Endothelial cell of hepatic sinusoid (primary cell): Measurements from ENCODE around the gene GUCD1.
"Not testable (repeated sequence)": the region's sequence is repeated elsewhere in the genome, so short reads cannot be mapped to it uniquely, and the experiment has no call there.

Experiments
- in situ Hi-C: cut with HindIII; loops from 2 replicates; pipeline ENCODE4 v1.10.0; 2017; ENCODE audit warnings: low sequenced_read_pairs

The GUCD1 gene

GRCh38 chr22:24565077-24565476, 10.1 kb upstream of the GUCD1 start:
- in situ Hi-C loops = no loop called here

GRCh38 chr22:24564376-24565058, 9.6 kb upstream of the GUCD1 start:
- in situ Hi-C loops = no loop called here

GRCh38 chr22:24563246-24563645, 8.3 kb upstream of the GUCD1 start:
- in situ Hi-C loops = no loop called here

GRCh38 chr22:24559471-24559870, 4.5 kb upstream of the GUCD1 start:
- in situ Hi-C loops = no loop called here

- in situ Hi-C loops = no loop called here
Measured at GRCh38 chr22:24555165-24556039, 464 bp upstream of the GUCD1 start, which contains the start of gene SNRPD3. TSS of gene SNRPD3 (plus strand) at chr22:24555999. CDS start at chr22:24557675, 1,676 bp downstream.

GRCh38 chr22:24553597-24554312, 1.2 kb downstream of the GUCD1 start:
- in situ Hi-C loops = no loop called here

- in situ Hi-C loops = not testable (repeated sequence)
Measured at GRCh38 chr22:24552503-24553286, 2.2 kb downstream of the GUCD1 start.

- in situ Hi-C loops = no loop called here
Measured at GRCh38 chr22:24550902-24551435, 4.0 kb downstream of the GUCD1 start.

- in situ Hi-C loops = no loop called here
Measured at GRCh38 chr22:24550028-24550901, 4.7 kb downstream of the GUCD1 start.

GRCh38 chr22:24548812-24549211, 6.1 kb downstream of the GUCD1 start:
- in situ Hi-C loops = no loop called here

GRCh38 chr22:24543679-24544243, 11.2 kb downstream of the GUCD1 start:
- in situ Hi-C loops = no loop called here

GRCh38 chr22:24543185-24543601, 11.7 kb downstream of the GUCD1 start:
- in situ Hi-C loops = no loop called here

GRCh38 chr22:24542641-24543040, 12.3 kb downstream of the GUCD1 start:
- in situ Hi-C loops = no loop called here

- in situ Hi-C loops = no loop called here
Measured at GRCh38 chr22:24541681-24542515, 13.0 kb downstream of the GUCD1 start.

GRCh38 chr22:24540470-24540869, 14.5 kb downstream of the GUCD1 start:
- in situ Hi-C loops = no loop called here

- in situ Hi-C loops = no loop called here
Measured at GRCh38 chr22:24536089-24536488, 18.8 kb downstream of the GUCD1 start.

GRCh38 chr22:24535348-24535747, 19.6 kb downstream of the GUCD1 start:
- in situ Hi-C loops = no loop called here

GRCh38 chr22:24532075-24532474, 22.9 kb downstream of the GUCD1 start:
- in situ Hi-C loops = no loop called here
